ENCODE results near the gene WASHC4.
"Not testable (repeated sequence)": the region's sequence is repeated elsewhere in the genome, so short reads cannot be mapped to it uniquely, and the experiment has no call there.

Gene WASHC4

GRCh38 chr12:105157606-105158005, 50.1 kb downstream of the WASHC4 start:
- ATAC-seq (replicated peaks): no peak

GRCh38 chr12:105158876-105159275, 51.3 kb downstream of the WASHC4 start:
- DNase-seq: no peak
- peaks cover 52% of the 10 kb centered on the region for H3K36me3 Mint-ChIP-seq (ENCODE audit: insufficient read depth)
- peaks cover 0 to 6% of the 10 kb centered on the region in 2 donors for H3K4me1 Mint-ChIP-seq (ENCODE audit: low read depth in 2 of 2)
- no peak overlapping the region for H3K4me3 Mint-ChIP-seq
- H3K27me3 Mint-ChIP-seq: no peaks in the 10 kb centered on the region
- ATAC-seq (replicated peaks): no peak
- peak overlapping the region; percentile 0 to 20 for H3K27ac Mint-ChIP-seq
- no peaks in the 10 kb centered on the region for H3K9me3 Mint-ChIP-seq

More at GRCh38 chr12:105157606-105158005, 50.1 kb downstream of the WASHC4 start:
- no peaks in the 10 kb centered on the region for H3K9me3 Mint-ChIP-seq
- H3K4me1 Mint-ChIP-seq (ENCODE audit: low read depth in 2 of 2): no peaks in the 10 kb centered on the region
- peak overlapping the region in 1 of 2 donors; percentile 20 for H3K27ac Mint-ChIP-seq
- DNase-seq: no peak
- H3K27me3 Mint-ChIP-seq: no peaks in the 10 kb centered on the region
- H3K36me3 Mint-ChIP-seq (ENCODE audit: insufficient read depth): peaks cover 40% of the 10 kb centered on the region
- no peak overlapping the region for H3K4me3 Mint-ChIP-seq

DNA sequence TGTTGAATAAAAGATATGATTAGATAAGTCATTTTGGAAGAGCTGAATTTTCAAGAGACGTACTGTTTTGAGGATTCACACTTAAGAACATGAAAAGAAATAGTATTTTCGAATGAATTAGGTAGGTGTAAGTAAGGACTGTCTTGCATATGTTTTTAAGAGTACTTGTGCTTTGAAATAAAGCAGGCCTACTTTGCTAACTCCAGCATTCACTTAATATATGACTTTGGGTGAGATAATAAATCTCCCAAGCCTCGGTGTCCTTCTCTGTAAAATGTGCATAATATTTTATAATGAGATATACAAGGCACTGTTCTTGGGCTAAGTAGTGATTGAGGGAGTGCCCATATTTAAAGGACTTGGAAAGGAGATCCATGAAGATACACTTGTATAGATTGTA, 54.6 kb downstream of the WASHC4 start:
- Mint-ChIP-seq H3K27me3 (no peaks in the 10 kb centered on the region), H3K27ac (no peak overlapping the region), H3K36me3 (ENCODE audit: insufficient read depth) (peaks cover 62% of the 10 kb centered on the region), H3K4me1 (ENCODE audit: low read depth in 2 of 2) (peaks cover 0 to 8% of the 10 kb centered on the region in 2 donors), H3K9me3 (no peaks in the 10 kb centered on the region), H3K4me3 (no peak overlapping the region)
- ATAC-seq (replicated peaks): no peak
- DNase-seq: no peak

DNA sequence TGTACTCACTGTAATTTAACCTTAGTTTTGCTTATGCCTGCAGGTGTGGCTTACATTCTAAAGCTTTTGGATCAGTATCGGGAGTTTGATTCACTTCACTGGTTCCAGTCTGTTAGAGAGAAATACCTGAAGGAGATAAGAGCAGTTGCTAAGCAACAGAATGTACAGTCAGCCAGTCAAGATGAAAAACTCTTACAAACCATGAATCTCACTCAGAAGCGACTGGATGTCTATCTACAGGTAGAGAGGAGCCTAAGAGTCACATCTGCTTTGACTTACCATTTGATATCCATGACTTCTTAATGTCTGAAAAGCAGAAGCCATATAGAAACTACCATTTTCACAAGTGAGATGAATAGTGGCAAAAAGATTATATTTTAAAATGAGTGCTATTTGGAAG, 56.5 kb downstream of the WASHC4 start:
- Mint-ChIP-seq H3K4me1 (ENCODE audit: low read depth in 2 of 2) (peaks cover 0 to 8% of the 10 kb centered on the region in 2 donors), H3K27ac (peak overlapping the region in 1 of 2 donors; percentile 74), H3K4me3 (no peak overlapping the region), H3K36me3 (ENCODE audit: insufficient read depth) (peaks cover 58% of the 10 kb centered on the region), H3K9me3 (no peaks in the 10 kb centered on the region), H3K27me3 (no peaks in the 10 kb centered on the region)
- DNase-seq: no peak
- no peak for ATAC-seq (replicated peaks)

DNA sequence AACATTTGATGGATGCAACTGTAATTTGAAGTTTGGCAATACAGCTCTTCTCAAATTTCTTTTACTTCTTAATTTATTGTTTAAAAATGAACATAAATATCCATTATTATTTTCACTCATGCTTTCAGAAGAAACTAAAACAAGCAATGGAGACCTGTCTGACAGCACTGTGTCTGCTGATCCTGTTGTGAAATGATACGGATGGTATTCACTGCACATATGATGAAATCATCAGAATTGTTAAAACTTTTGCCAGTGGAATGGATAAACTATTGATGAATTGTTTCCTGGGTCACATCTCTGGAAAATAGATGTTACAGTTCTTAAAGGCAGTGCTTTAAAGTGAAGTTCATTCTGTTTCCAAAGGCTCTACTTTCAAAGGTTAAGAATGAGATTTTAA, 59.2 kb downstream of the WASHC4 start:
- no peak for DNase-seq
- Mint-ChIP-seq H3K27ac (no peak overlapping the region), H3K4me1 (ENCODE audit: low read depth in 2 of 2) (peaks cover 0 to 8% of the 10 kb centered on the region in 2 donors), H3K27me3 (no peaks in the 10 kb centered on the region), H3K36me3 (ENCODE audit: insufficient read depth) (peaks cover 47% of the 10 kb centered on the region), H3K9me3 (no peaks in the 10 kb centered on the region), H3K4me3 (no peak overlapping the region)
- no peak for ATAC-seq (replicated peaks)

DNA sequence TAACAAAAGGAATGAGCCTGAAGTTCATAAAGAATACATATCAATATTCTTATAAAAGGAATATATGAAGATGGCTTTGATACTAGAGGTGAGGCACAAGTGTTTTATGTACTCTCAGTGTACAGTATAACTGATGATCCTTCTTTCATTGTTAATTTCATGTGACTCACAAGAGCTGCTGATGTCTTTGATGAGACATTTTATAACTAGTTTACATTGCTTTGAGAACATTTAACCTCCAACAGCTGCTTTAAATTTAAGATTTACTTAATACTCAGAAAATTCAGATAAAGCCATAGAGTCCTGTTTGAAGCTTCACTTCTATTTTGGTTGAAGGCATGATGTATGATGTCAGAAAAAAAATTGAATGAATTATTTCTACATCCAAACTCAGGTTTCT, 59.8 kb downstream of the WASHC4 start:
- no peaks in the 10 kb centered on the region for H3K9me3 Mint-ChIP-seq
- H3K27ac Mint-ChIP-seq: no peak overlapping the region
- no peaks in the 10 kb centered on the region for H3K27me3 Mint-ChIP-seq
- H3K4me3 Mint-ChIP-seq: no peak overlapping the region
- H3K36me3 Mint-ChIP-seq (ENCODE audit: insufficient read depth): peaks cover 47% of the 10 kb centered on the region
- H3K4me1 Mint-ChIP-seq (ENCODE audit: low read depth in 2 of 2): peaks cover 0 to 10% of the 10 kb centered on the region in 2 donors
- DNase-seq (no peak), ATAC-seq (replicated peaks) (no peak)

DNA sequence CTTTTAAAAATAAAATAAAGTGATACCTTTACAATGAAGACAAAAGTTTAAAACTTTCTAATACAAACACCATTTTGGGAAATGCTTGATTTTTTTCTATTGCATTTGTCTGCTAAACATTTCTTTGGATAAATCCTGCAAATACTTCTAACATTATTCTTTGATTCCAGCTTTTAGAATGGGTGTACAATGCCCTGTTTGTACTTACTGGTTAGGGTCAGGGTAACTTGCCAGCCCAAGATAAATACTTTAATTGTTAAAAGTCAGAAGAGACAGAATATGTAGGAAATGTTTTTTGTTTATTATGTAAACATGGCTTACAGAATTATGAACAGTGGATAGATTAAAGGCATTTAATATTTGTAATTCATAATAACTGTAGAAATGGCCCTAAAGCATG, 60.5 kb downstream of the WASHC4 start:
- Mint-ChIP-seq H3K27me3 (no peaks in the 10 kb centered on the region), H3K9me3 (no peaks in the 10 kb centered on the region), H3K4me1 (ENCODE audit: low read depth in 2 of 2) (peaks cover 0 to 12% of the 10 kb centered on the region in 2 donors), H3K36me3 (ENCODE audit: insufficient read depth) (peaks cover 44% of the 10 kb centered on the region), H3K4me3 (no peak overlapping the region), H3K27ac (no peak overlapping the region)
- ATAC-seq (replicated peaks) (no peak), DNase-seq (no peak)

GRCh38 chr12:105170139-105170538, 62.6 kb downstream of the WASHC4 start:
- DNase-seq: no peak
- H3K4me3 Mint-ChIP-seq: no peak overlapping the region
- ATAC-seq (replicated peaks): no peak
- H3K36me3 Mint-ChIP-seq (ENCODE audit: insufficient read depth): peaks cover 27% of the 10 kb centered on the region
- H3K9me3 Mint-ChIP-seq: no peaks in the 10 kb centered on the region
- no peaks in the 10 kb centered on the region for H3K27me3 Mint-ChIP-seq
- peaks cover 0 to 4% of the 10 kb centered on the region in 2 donors for H3K4me1 Mint-ChIP-seq (ENCODE audit: low read depth in 2 of 2)
- H3K27ac Mint-ChIP-seq: peak overlapping the region; percentile 17 to 64

GRCh38 chr12:105171691-105172436, 64.3 kb downstream of the WASHC4 start:
- Mint-ChIP-seq H3K36me3 (ENCODE audit: insufficient read depth) (peaks cover 24% of the 10 kb centered on the region), H3K27ac (peak overlapping the region; percentile 5 to 30)

DNA sequence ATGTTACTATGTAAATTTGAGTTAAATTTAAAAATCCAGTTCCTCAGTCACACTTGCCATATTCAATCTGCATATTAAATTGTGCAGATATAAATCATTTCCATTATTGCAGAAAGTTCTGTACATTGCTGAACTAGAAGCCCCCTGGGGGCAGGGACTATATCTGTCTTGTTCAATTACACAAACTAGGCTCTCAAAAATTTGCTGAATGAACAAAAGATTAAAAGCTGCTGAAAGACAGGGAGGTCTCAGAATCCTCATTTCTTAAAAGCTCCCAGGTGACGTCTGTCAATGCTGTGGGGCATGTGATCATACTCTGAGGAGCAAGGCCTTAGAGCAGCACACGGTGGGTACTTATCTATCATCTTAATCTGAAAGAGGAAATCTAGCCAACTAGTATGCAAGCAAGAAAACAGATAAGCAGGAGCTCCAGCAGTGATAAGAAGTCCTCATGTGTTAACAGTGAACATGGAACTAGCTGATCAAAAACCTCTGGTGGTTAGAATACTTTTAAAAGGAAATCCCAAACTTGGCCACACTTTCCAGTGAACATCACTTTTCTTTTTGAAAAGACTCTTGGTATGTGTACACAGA, 68.0 kb downstream of the WASHC4 start:
- Mint-ChIP-seq H3K4me3 (no peak overlapping the region), H3K36me3 (ENCODE audit: insufficient read depth) (peaks cover 10% of the 10 kb centered on the region), H3K9me3 (no peaks in the 10 kb centered on the region), H3K27ac (no peak overlapping the region), H3K4me1 (ENCODE audit: low read depth in 2 of 2) (peaks cover 0 to 4% of the 10 kb centered on the region in 2 donors), H3K27me3 (no peaks in the 10 kb centered on the region)
- no peak for ATAC-seq (replicated peaks)
- DNase-seq: no peak

More at GRCh38 chr12:105171691-105172436, 64.3 kb downstream of the WASHC4 start:
- Mint-ChIP-seq H3K9me3 (no peaks in the 10 kb centered on the region), H3K4me3 (no peak overlapping the region), H3K4me1 (ENCODE audit: low read depth in 2 of 2) (peaks cover 0 to 4% of the 10 kb centered on the region in 2 donors), H3K27me3 (no peaks in the 10 kb centered on the region)
- no peak for ATAC-seq (replicated peaks)
- DNase-seq: no peak

- peaks cover 3 to 13% of the 10 kb centered on the region in 2 donors for H3K4me1 Mint-ChIP-seq (ENCODE audit: low read depth in 2 of 2)
- peaks cover 10% of the 10 kb centered on the region for H3K36me3 Mint-ChIP-seq (ENCODE audit: insufficient read depth)
- H3K27me3 Mint-ChIP-seq: no peaks in the 10 kb centered on the region
- ATAC-seq (replicated peaks) (no peak), DNase-seq (no peak)
- H3K4me3 Mint-ChIP-seq: no peak overlapping the region
- no peaks in the 10 kb centered on the region for H3K9me3 Mint-ChIP-seq
- no peak overlapping the region for H3K27ac Mint-ChIP-seq
These were observed 69.7 kb downstream of the WASHC4 start for GRCh38 chr12:105177208-105177607.

GRCh38 chr12:105179114-105179513, 71.6 kb downstream of the WASHC4 start:
- not testable (repeated sequence) for DNase-seq; ATAC-seq (replicated peaks); H3K4me3 Mint-ChIP-seq; H3K36me3 Mint-ChIP-seq (ENCODE audit: insufficient read depth); H3K27ac Mint-ChIP-seq; H3K27me3 Mint-ChIP-seq; H3K9me3 Mint-ChIP-seq
- H3K4me1 Mint-ChIP-seq (ENCODE audit: low read depth in 2 of 2): peaks cover 7 to 19% of the 10 kb centered on the region in 2 donors

DNA sequence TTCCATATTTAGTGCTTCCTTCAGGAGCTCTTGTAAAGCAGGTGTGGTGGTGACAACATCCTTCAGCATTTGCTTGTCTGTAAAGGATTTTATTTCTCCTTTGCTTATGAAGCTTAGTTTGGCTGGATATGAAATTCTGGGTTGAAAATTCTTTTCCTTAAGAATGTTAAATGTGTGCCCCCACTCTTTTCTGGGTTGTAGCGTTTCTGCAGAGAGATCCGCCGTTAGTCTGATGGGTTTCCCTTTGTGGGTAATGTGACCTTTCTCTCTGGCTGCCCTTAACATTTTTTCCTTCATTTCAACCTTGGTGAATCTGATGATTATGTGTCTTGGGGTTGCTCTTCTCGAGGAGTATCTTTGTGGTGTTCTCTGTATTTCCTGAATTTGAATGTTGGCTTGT, 75.9 kb downstream of the WASHC4 start:
- H3K4me3 Mint-ChIP-seq; H3K9me3 Mint-ChIP-seq; DNase-seq; H3K27me3 Mint-ChIP-seq; ATAC-seq (replicated peaks): not testable (repeated sequence)
- peak overlapping the region in 1 of 2 donors; percentile 84 for H3K27ac Mint-ChIP-seq
- H3K4me1 Mint-ChIP-seq (ENCODE audit: low read depth in 2 of 2): peaks cover 10 to 19% of the 10 kb centered on the region in 2 donors
- H3K36me3 Mint-ChIP-seq (ENCODE audit: insufficient read depth): peaks cover 29% of the 10 kb centered on the region

DNA sequence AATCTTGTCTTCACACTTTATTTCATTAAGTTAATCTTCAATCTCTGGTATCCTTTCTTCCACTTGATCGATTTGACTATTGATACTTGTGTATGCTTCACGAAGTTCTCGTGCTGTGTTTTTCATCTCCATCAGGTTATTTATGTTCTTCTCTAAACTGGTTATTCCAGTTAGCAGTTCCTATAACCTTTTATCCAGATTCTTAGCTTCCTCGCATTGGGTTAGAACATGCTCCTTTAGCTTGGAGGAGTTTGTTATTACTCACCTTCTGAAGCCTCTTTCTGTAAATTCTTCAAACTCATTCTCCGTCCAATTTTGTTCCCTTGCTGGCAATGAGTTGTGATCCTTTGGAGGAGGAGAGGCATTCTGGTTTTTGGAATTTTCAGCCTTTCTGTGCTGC, 76.4 kb downstream of the WASHC4 start:
- H3K36me3 Mint-ChIP-seq (ENCODE audit: insufficient read depth): peaks cover 31% of the 10 kb centered on the region
- peaks cover 10 to 19% of the 10 kb centered on the region in 2 donors for H3K4me1 Mint-ChIP-seq (ENCODE audit: low read depth in 2 of 2)
- DNase-seq; H3K4me3 Mint-ChIP-seq; H3K9me3 Mint-ChIP-seq; ATAC-seq (replicated peaks); H3K27me3 Mint-ChIP-seq: not testable (repeated sequence)
- H3K27ac Mint-ChIP-seq: peak overlapping the region in 1 of 2 donors; percentile 50

Measured in effector memory CD8-positive, alpha-beta T cell (primary cell).